NCI-H2081 treated with DMSO at 0.1 percent for 48 hours (cell line): ENCODE data around the gene SPOCK2.
"Not testable (repeated sequence)": the region's sequence is repeated elsewhere in the genome, so short reads cannot be mapped to it uniquely, and the experiment has no call there.

Experiments
- DNase-seq: peaks from one replicate; lab custom pipeline; 2025; lab: John Stamatoyannopoulos, UW

The SPOCK2 gene

DNA sequence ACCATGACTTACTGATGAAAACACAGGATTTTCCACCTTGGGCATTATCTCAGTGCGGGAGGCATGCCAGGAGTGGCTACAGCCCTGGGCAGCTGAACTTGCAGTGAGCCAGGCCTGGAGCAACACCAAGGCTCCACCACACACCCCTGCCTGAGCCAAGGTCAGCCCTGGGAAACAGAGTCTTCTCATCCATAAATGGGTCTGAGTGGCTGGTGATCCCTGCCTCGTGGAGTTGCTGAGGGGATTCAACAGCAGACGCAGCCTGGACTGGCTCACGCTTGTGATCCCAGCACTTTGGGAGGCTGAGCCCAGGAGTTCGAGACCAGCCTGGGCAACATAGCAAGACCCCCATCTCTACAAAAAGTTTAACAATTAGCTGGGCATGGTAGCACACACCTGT, 32.2 kb downstream of the SPOCK2 start:
- no peak for DNase-seq

- DNase-seq = no peak
Observed at GRCh38 chr10:72053690-72054089, 34.7 kb downstream of the SPOCK2 start.

DNA sequence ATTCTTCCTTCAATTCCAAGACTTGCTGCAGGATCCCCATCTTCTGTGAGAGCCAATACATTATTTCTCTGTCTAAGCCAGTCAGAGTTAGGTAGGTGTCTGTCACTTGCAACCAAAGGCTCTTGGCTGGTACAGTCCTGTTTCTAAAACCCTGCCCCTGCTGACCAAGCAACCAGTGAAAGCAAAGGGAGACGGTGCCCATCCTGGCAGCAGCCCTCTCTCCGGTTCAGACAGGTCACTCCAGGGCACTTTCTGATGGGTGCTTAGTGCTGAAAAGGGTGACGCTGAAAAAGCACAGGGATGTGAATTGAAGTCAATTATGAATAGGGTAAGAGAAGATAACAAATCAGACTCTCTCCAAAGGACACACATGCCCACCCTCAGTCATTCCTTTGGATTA, 37.5 kb downstream of the SPOCK2 start:
- DNase-seq = no peak

GRCh38 chr10:72049969-72050781, 38.2 kb downstream of the SPOCK2 start:
- DNase-seq = no peak

DNA sequence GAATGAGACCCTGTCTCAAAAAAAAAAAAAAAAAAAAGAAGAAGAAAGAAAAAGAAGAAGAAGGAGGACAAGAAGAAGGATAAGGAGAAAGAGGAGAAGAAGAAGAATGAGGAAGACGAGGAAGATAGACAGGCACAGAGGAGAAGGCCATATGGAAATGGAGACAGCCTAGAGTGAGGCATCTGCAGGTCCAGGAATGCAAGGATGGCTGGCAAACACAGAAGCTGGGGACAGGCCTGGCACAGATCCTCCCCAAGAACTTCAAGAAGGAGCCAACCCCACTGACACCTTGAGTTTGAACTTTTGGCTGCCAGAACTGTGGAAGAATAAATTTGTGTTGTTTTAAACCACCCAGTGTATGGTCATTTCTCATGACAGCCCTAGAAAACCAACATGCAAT, 38.9 kb downstream of the SPOCK2 start:
- DNase-seq = no peak

DNA sequence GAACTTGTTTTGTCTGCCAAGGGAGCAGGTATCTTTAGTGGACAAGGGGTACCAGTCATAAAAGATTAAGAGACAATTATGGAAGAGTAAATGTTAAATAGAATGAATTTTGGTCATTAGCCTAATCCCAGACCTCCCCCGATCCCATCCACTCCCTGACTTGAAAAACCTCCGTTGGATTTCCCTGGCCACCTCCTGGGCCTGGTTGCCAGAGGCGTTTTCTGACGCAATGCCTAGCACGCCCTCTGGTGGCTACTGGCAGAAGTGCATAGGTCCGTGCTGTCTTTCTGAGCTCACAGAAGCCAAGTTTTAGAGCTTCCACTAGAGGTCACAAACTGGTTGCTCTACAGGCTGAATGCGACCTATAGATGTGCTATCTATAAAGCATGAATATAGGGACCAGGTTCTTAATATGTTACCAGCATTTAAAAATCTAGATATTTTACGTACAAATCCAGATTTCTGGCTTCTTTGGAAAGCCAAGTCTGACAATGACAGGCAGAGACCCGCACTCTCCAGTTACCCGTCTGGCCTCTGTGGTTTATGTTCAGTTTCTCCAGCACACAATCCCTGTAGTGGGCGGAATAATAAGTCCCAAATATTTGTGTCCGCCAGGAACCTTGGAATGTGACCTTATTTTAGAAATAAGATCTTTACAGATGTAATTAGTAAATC, 39.8 kb downstream of the SPOCK2 start:
- peak; percentile 51 for DNase-seq

DNA sequence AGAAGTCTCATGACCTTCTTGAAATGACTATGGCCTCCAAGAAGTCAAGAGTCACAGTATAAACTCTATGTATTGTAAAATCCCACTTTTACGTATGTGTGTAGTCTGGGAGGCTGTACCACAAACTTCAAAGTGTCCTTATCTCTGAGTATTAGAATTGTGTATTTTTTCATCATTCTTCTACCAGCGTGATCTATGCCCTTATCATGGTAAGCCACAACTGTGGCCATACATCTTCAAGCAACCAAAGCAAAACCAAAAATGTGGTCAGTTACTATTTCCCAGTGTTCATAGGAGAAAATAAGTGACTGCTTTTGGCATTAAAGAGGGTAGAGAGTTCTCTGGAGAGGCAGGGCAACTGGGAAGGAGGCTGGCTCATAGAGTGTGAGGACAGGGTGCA, 42.8 kb downstream of the SPOCK2 start:
- no peak for DNase-seq

- no peak for DNase-seq
Observed at GRCh38 chr10:72044417-72045041, 43.8 kb downstream of the SPOCK2 start.

DNA sequence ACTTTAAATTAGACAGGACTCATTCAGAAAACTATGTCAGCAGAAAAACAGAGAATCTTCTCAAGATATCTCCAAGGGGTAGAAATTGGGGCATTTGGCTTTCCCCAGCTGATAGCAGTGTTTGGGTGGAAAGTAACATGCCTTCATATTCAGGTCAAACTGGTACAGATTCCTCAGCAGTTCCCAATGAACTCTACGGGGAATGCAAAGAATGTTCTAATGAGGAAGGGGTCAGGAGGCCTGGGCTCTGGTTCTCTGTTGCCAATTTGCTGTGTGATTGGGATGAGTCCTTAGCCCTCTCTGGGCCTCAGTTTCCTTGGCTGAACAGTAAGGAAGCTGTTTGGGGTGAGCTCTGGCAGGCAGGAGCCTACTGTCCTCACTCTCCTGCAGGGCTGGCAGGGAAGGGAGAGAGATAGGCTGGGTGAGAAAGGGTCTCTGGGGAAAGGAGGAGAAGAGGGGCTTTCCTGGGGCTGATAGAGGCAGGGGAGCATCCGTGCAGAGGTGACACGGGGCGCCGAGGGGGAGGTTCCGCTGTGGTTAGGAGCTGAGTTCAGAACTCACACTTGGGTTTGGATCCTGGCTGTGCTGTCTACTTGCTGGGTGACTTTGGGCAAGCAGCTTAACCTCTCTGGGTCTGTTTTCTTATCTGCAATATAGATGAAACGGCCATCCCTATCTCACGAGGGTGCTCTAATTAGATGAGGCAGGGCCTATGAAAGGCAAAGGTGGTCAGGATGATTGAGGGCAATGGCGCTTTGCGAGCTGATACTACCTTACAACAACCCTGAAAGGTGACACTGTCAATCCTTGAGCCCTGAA, 45.1 kb downstream of the SPOCK2 start:
- no peak for DNase-seq

DNA sequence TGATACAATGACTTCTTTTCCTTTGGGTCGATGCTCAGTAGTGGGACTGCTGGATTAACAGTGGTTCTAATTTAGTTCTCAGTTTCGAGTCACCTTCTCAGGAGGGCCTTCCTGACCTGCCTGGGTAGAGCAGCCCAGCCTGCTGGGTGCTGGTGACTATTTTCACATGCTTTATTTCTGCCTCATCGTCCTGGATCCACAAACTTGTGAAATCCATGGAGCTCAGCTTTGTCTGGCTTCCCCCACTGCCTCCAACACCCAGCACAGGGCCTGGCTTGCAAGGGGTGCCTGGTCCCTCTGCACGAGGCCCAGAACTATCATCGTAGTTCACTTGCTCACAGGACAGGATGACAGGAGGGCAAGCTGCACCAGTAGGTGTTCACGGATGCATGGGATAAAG, 46.9 kb downstream of the SPOCK2 start:
- DNase-seq = no peak

GRCh38 chr10:72039377-72039776, 49.0 kb downstream of the SPOCK2 start:
- DNase-seq = no peak

- DNase-seq = no peak
Observed at GRCh38 chr10:72038458-72039001, 49.8 kb downstream of the SPOCK2 start.

GRCh38 chr10:72037811-72038210, 50.5 kb downstream of the SPOCK2 start:
- DNase-seq = no peak

DNA sequence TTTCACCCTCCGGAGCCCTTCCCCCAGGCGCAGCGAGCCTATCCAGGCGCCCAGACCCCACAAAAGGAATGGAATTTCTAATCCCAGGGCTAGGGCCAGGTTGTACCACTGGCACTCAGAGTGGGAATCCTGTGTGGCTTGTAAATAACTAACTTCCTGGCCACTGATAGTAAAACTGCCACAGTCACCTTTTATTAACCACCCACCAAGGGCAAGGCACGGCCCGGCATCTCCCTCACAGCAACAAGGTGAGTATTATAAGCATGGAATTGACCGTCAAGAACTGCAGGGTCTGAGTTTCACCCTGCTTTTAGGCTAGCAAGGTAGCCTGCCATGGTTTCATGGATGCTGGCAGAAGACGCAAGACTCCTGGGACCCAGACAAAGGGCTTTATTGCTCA, 51.1 kb downstream of the SPOCK2 start:
- DNase-seq = no peak

DNA sequence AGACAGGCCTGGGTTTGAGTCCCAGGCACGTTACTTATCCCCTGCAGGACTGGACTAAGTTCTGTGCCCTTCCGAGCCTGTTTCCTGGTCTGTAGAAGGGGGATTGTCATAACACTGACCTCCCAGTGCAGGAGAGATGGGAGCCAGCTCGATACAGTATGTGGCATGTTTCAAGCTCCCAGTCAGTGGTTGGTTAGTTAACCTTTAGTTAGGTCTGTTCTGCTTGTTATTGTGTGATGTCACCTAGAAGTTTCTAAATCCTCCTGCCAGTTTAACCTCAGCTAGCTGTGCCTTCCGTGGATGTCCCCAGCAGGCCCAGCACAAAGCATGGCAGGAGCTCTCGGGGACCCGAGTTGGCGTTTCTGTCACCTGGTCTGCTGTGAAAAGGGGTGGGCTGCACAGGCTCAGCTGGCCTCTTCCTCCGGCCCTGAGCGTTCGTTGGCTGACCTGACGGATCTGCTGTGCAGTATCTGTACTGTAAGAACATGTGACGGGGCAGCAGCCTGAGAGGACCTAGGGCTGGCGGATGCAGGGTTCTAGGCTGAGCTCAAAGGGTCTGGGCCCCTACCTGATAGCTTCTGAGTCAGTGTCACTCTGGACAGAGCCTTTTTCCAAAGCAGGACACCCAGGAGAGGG, 53.0 kb downstream of the SPOCK2 start:
- no peak for DNase-seq

GRCh38 chr10:72034761-72035160, 53.6 kb downstream of the SPOCK2 start:
- no peak for DNase-seq

GRCh38 chr10:72034040-72034499, 54.3 kb downstream of the SPOCK2 start:
- DNase-seq = no peak

DNA sequence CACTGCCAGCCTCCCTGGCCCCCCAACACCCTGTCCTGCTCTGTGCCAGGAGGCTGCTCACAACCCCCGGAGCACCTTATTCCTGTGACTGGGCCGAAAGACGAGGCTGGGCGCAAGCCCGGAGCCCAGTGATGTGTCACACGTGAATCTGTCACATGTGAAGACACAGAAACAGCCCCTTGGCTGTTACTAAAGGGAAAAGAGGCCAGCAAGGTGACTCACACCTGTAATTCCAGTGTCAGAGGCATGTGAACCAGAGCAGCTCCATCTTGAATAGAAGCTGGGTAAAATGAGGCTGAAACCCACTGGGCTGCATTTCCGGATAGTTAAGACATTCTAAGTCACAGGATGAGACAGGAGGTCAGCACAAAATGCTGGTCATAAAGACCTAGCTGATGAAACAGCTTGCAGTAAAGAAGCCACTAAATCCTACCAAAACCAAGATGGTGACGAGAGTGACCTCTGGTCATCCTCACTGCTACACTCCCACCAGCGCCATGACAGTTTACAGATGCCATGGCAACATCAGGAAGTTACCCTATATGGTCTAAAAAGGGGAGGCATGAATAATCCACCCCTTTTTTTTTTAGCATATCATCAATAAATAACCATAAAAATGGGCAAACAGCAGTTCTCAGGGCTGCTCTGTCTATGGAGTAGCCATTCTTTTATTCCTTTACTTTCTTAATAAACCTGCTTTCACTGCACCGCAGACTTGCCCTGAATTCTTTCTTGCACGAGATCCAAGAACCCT, 55.8 kb downstream of the SPOCK2 start:
- not testable (repeated sequence) for DNase-seq

GRCh38 chr10:72031706-72032105, 56.6 kb downstream of the SPOCK2 start:
- DNase-seq = no peak

DNA sequence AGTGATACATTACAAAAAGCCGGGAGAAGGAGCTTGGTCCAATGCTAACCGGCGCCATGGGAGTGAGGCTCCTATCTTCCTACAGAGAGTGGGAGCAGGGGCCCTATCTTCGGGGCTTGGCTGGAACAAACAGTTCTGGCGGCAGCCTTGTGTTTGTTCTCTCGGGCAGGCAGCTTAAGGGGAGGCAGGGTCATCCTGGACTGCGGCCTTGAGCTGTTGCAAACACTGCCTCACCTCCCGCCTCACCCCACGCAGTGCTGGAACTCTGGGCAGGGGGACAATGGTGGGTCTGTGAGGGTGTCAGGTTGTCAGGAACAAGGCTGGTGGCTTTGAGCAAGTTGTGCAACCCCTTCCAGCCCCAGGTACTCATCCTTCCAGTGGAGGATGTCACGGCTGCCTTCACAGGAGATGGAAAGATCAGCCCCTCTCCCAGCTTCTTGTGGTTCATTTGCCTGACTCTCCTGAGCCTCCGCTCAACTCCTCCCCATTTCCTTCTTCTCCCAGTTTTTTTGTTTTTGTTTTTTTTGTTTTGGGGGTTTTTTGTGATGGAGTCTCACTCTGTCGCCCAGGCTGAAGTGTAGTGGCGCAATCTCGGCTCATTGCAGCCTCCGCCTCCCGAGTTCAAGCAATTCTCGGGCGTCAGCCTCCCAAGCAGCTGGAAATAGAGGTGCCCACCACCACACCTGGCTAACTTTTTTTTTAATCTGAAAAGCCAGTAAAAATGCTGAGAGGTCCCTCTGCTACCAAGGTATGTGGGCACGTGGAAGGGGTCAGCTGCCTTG, 57.4 kb downstream of the SPOCK2 start:
- no peak for DNase-seq
